Endothelial cell (in vitro differentiated cells): ENCODE results near the gene MSLN. TPM values are rescaled to one million over a fixed set of nuclear protein-coding genes. Genes with fewer than 3 reads are reported as not detected.

ENCODE experiments used
- DNase-seq: peaks from one replicate; pipeline ENCODE4 v3.0.0; 2021; ENCODE audit warnings: low spot score
- H3K27ac Mint-ChIP-seq: one replicate; pipeline ENCODE4 v1.8.0; 2021; ENCODE audit warnings: mixed read lengths, inconsistent platforms; ENCODE audit not compliant: unreplicated experiment
- H3K27me3 Mint-ChIP-seq: one replicate; pipeline ENCODE4 v1.8.0; 2021; ENCODE audit warnings: mild to moderate bottlenecking, moderate library complexity, mixed read lengths, inconsistent platforms; ENCODE audit not compliant: unreplicated experiment
- H3K36me3 Mint-ChIP-seq: one replicate; pipeline ENCODE4 v1.8.0; 2021; ENCODE audit warnings: mild to moderate bottlenecking, low read depth, mixed read lengths, inconsistent platforms; ENCODE audit not compliant: unreplicated experiment
- H3K4me1 Mint-ChIP-seq: one replicate; pipeline ENCODE4 v1.8.0; 2021; ENCODE audit warnings: mild to moderate bottlenecking, mixed read lengths, inconsistent platforms; ENCODE audit not compliant: unreplicated experiment
- H3K4me3 Mint-ChIP-seq: one replicate; pipeline ENCODE4 v1.8.0; 2021; ENCODE audit warnings: mild to moderate bottlenecking, mixed read lengths, inconsistent platforms; ENCODE audit not compliant: unreplicated experiment
- H3K9me3 Mint-ChIP-seq: one replicate; pipeline ENCODE4 v1.8.0; 2021; ENCODE audit warnings: mixed read lengths, inconsistent platforms; ENCODE audit not compliant: unreplicated experiment
- total RNA-seq: library from RNA; stranded (reverse); fragmentation: NEBNext Ultra II Directional; extraction: Animal tissue kit (Norgen Biotek cat#: 25700); gene quantifications from one replicate; pipeline ENCODE4 v1.2.1, GENCODE V29; 2021; ENCODE audit not compliant: unreplicated experiment
- TF ChIP-seq, protein P1 (sequence below): fragments of 200-600 bp; sonication (generic); IDR thresholded peaks from one replicate; pipeline ENCODE4 v1.5.0; 2021; ENCODE audit warnings: antibody characterized with exemption; ENCODE audit not compliant: unreplicated experiment

MSLN gene
- total RNA-seq, 1 donor from 2014 or later: 0.44 TPM

DNA sequence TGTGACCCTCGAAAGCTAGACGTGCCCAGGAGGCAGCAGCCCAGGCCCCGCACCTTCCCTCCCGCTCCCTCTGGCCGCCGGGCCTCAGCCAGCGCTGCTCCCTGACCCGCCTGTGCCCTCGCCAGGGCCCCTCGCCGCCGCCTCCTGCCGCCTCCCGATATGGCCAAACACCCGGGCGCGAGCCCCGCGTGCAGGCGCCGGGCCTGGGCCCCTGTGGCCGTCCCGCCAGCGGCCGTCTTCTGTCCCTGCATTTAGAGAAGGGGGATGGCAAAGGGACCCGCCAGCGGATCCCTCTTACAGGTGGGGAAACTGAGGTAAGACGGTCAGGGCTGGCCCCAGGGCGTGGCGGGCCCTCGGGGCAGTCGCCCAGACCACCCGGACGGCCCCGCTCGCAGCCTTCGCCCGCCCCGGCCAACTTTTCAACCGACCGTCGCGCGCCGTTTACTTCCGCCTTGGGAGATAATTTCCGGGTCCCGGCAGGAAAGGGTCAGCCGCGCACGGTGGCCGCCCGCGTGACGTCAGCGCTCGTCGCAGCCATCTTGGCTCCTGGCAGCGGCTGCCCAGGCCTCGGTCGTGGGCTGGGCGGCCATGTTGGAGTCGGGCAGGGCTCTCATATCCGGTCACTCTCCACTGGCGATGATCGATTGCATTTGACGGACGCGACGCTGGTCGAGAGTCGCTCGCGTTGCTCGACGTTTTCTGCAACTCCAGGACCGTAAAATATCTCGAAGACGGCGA, 47.0 kb downstream of the MSLN start:
- H3K27ac Mint-ChIP-seq: peak overlapping the region; percentile 85
- peaks cover 10% of the 10 kb centered on the region for H3K27me3 Mint-ChIP-seq
- TF ChIP-seq, protein P1, sequence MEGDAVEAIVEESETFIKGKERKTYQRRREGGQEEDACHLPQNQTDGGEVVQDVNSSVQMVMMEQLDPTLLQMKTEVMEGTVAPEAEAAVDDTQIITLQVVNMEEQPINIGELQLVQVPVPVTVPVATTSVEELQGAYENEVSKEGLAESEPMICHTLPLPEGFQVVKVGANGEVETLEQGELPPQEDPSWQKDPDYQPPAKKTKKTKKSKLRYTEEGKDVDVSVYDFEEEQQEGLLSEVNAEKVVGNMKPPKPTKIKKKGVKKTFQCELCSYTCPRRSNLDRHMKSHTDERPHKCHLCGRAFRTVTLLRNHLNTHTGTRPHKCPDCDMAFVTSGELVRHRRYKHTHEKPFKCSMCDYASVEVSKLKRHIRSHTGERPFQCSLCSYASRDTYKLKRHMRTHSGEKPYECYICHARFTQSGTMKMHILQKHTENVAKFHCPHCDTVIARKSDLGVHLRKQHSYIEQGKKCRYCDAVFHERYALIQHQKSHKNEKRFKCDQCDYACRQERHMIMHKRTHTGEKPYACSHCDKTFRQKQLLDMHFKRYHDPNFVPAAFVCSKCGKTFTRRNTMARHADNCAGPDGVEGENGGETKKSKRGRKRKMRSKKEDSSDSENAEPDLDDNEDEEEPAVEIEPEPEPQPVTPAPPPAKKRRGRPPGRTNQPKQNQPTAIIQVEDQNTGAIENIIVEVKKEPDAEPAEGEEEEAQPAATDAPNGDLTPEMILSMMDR: no peak
- peaks cover 11% of the 10 kb centered on the region for H3K4me1 Mint-ChIP-seq
- DNase-seq: peak; percentile 94
- no peaks in the 10 kb centered on the region for H3K36me3 Mint-ChIP-seq
- peak overlapping the region; percentile 96 for H3K4me3 Mint-ChIP-seq
- no peaks in the 10 kb centered on the region for H3K9me3 Mint-ChIP-seq

GRCh38 chr16:808085-808386, 47.5 kb downstream of the MSLN start:
- no peaks in the 10 kb centered on the region for H3K9me3 Mint-ChIP-seq
- peak overlapping the region; percentile 96 for H3K4me3 Mint-ChIP-seq
- DNase-seq: no peak
- H3K27me3 Mint-ChIP-seq: peaks cover 13% of the 10 kb centered on the region
- peak overlapping the region; percentile 85 for H3K27ac Mint-ChIP-seq
- H3K36me3 Mint-ChIP-seq: no peaks in the 10 kb centered on the region
- TF ChIP-seq, protein P1: no peak
- peaks cover 11% of the 10 kb centered on the region for H3K4me1 Mint-ChIP-seq

- TF ChIP-seq, protein P1: peak; percentile 60
- H3K27ac Mint-ChIP-seq: no peak overlapping the region
- no peaks in the 10 kb centered on the region for H3K36me3 Mint-ChIP-seq
- H3K4me3 Mint-ChIP-seq: no peak overlapping the region
- H3K27me3 Mint-ChIP-seq: peaks cover 6% of the 10 kb centered on the region
- H3K4me1 Mint-ChIP-seq: peaks cover 6% of the 10 kb centered on the region
- H3K9me3 Mint-ChIP-seq: no peaks in the 10 kb centered on the region
- peak; percentile 81 for DNase-seq
Measured at GRCh38 chr16:813204-813915, 52.8 kb downstream of the MSLN start.

GRCh38 chr16:813916-814412, 53.4 kb downstream of the MSLN start:
- TF ChIP-seq, protein P1: peak; percentile 19
- Mint-ChIP-seq H3K4me3 (no peak overlapping the region), H3K9me3 (no peaks in the 10 kb centered on the region)

DNA sequence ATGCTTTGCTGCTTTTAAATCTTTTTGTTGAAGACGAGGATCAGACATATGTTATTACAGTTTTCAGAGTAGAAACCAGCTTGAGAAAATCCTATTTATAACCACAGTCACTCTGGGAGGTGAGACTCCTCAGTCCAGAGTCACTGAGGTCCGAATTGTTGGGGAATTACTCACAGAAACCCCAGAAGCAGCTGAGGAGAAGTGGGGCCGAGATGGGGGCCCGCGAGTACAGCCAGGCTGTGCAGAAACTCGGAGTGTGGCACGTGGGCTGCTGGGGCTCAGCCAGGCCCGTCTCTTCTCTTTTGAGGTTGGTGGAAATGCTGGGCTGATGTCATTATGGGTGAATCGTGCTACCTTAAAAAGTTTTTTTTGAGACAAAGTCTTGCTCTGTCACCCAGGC, 54.4 kb downstream of the MSLN start:
- H3K4me3 Mint-ChIP-seq: no peak overlapping the region
- H3K36me3 Mint-ChIP-seq: no peaks in the 10 kb centered on the region
- TF ChIP-seq, protein P1: no peak
- DNase-seq: no peak
- H3K27ac Mint-ChIP-seq: no peak overlapping the region
- H3K27me3 Mint-ChIP-seq: peaks cover 3% of the 10 kb centered on the region
- H3K4me1 Mint-ChIP-seq: no peaks in the 10 kb centered on the region
- no peaks in the 10 kb centered on the region for H3K9me3 Mint-ChIP-seq

More at GRCh38 chr16:813916-814412, 53.4 kb downstream of the MSLN start:
- H3K36me3 Mint-ChIP-seq: no peaks in the 10 kb centered on the region
- H3K27ac Mint-ChIP-seq: no peak overlapping the region
- DNase-seq: no peak
- H3K27me3 Mint-ChIP-seq: peaks cover 3% of the 10 kb centered on the region
- peaks cover 2% of the 10 kb centered on the region for H3K4me1 Mint-ChIP-seq
